ENCODE data around the gene KCNH6.

DNA sequence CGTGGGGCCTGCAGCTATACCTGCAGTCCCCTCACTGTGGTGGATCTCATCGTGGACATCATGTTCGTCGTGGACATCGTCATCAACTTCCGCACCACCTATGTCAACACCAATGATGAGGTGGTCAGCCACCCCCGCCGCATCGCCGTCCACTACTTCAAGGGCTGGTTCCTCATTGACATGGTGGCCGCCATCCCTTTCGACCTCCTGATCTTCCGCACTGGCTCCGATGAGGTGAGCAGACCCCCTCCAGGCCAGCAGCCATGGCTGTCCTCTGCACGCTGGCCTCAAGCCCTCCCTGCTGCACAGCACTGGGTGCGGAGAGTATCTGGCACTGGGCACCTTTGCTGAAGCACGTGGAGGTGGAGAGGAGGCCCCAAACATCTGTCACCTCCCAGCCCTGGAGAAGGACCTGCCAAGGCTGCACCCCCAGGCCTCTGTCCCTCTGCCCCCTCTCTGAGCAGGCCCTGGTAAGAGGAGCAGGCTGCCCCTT lies 11.0 kb downstream of the KCNH6 start:
- TF ChIP-seq POLR2A (IDR thresholded peaks at IDR 0.05) = no peak
- TF ChIP-seq, protein P1, sequence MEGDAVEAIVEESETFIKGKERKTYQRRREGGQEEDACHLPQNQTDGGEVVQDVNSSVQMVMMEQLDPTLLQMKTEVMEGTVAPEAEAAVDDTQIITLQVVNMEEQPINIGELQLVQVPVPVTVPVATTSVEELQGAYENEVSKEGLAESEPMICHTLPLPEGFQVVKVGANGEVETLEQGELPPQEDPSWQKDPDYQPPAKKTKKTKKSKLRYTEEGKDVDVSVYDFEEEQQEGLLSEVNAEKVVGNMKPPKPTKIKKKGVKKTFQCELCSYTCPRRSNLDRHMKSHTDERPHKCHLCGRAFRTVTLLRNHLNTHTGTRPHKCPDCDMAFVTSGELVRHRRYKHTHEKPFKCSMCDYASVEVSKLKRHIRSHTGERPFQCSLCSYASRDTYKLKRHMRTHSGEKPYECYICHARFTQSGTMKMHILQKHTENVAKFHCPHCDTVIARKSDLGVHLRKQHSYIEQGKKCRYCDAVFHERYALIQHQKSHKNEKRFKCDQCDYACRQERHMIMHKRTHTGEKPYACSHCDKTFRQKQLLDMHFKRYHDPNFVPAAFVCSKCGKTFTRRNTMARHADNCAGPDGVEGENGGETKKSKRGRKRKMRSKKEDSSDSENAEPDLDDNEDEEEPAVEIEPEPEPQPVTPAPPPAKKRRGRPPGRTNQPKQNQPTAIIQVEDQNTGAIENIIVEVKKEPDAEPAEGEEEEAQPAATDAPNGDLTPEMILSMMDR (IDR thresholded peaks at IDR 0.05) = no peak

Data from lower leg skin (tissue), 3 donors.